ENCODE results near the gene FARP1. TPM values are rescaled to one million over a fixed set of nuclear protein-coding genes. Genes with fewer than 3 reads are reported as not detected.

The FARP1 gene
- total and polyA plus RNA-seq, 2 of the 13 experiments (the other 11 are each of a cell fraction or from before 2014, with no cell fraction given) = 70.6 to 126 TPM

DNA sequence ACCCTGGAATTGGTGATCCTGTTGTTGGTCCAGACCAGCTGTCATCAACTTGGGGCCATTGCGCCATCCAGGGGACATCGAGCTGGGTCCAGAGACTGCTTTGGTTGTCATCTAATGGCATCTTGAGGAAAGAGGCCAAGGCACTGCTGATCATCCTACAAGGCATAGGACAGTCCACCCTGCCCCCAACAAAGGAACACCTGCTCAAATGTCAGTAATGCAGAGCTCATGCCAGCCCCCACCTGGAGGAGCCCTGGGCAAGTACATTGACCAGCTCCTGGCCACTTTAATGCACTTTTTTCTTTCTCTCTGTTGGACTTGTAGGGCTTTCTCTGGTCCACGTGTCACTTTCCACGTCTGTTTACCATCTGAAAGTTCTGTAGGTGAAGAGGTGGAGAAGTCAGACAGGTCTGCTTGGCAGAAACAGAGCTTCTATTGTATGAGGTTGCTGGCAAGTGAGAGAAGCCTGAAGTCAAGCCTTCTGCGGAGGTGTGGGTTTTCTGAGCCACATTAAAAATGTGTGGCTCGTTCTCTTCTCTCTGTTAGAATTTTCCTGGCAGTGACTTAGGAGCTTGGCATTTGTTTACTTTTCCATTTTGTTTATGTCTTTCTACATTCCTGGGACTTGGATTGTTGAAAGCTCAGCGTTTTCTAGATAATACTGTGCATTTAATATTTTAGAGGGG is 158.2 kb downstream of the FARP1 start (continued):
- TF ChIP-seq AHDC1 (CRISPR knock-in tag; IDR thresholded peaks at IDR 0.05; ENCODE audit: borderline replicate concordance) = no peak
- TF ChIP-seq MLLT10 (CRISPR knock-in tag; IDR thresholded peaks at IDR 0.05) = no peak
- TF ChIP-seq FOXP1 (IDR thresholded peaks at IDR 0.05) = no peak
- no peak; the same call in 1 of the 2 replicates for TF ChIP-seq FOXP1 (CRISPR knock-in tag; IDR thresholded peaks at IDR 0.05)
- TF ChIP-seq NFE2 (CRISPR knock-in tag; IDR thresholded peaks at IDR 0.05) = no peak
- TF ChIP-seq ZNF570 (CRISPR knock-in tag; IDR thresholded peaks at IDR 0.05; ENCODE audit: borderline replicate concordance) = no peak
- no peak for TF ChIP-seq ZKSCAN1 (IDR thresholded peaks at IDR 0.05; ENCODE audit: low read length)
- peak; percentile 74; the same call in 1 of the 2 replicates for TF ChIP-seq HDAC2 (CRISPR knock-in tag; IDR thresholded peaks at IDR 0.05)
- TF ChIP-seq ZFX (CRISPR knock-in tag; IDR thresholded peaks at IDR 0.05; ENCODE audit: low read depth) = peak; percentile 67
- TF ChIP-seq DMAP1 (CRISPR knock-in tag; IDR thresholded peaks at IDR 0.05) = peak; percentile 79
- TF ChIP-seq NRL (CRISPR knock-in tag; IDR thresholded peaks at IDR 0.05; ENCODE audit: borderline replicate concordance) = no peak
- TF ChIP-seq FOSL2 (CRISPR knock-in tag; IDR thresholded peaks at IDR 0.05) = peak; percentile 38; the same call in 1 of the 2 replicates
- TF ChIP-seq ZNF367 (CRISPR knock-in tag; IDR thresholded peaks at IDR 0.05; ENCODE audit: borderline replicate concordance) = no peak
- no peak for TF ChIP-seq PRDM4 (CRISPR knock-in tag; IDR thresholded peaks at IDR 0.05; ENCODE audit: borderline replicate concordance)
- TF ChIP-seq GATAD2A (CRISPR knock-in tag; IDR thresholded peaks at IDR 0.05) = peak; percentile 87
- TF ChIP-seq POGZ (CRISPR knock-in tag; IDR thresholded peaks at IDR 0.05) = 0 out of 2 replicates have a peak, but pooled peaks have one; percentile 7
- TF ChIP-seq HMG20B (CRISPR knock-in tag; conservative IDR thresholded peaks at IDR 0.05) = no peak
- peak; percentile 57; the same call in 1 of the 2 replicates for TF ChIP-seq HBP1 (CRISPR knock-in tag; IDR thresholded peaks at IDR 0.05; ENCODE audit: low read depth)
- TF ChIP-seq MAFF (IDR thresholded peaks at IDR 0.05; ENCODE audit: low read depth, low read length) = peak; percentile 53
- peak; percentile 33; the same call in 1 of the 2 replicates for TF ChIP-seq DRAP1 (CRISPR knock-in tag; IDR thresholded peaks at IDR 0.05)
- no peak for TF ChIP-seq SUZ12 (IDR thresholded peaks at IDR 0.05; ENCODE audit: low read depth, low read length)
- no peak for TF ChIP-seq ZNF143 (CRISPR knock-in tag; IDR thresholded peaks at IDR 0.05)
- TF ChIP-seq ZNF773 (CRISPR knock-in tag; IDR thresholded peaks at IDR 0.05; ENCODE audit: borderline replicate concordance) = no peak

All from HepG2 (cell line).